Nephron progenitor cell (in vitro differentiated cells): ENCODE data around the gene MUL1.

Source experiments
- DNase-seq: peaks from one replicate; pipeline ENCODE4 v3.0.0; 2021
- H3K27ac Mint-ChIP-seq: 2 replicates; pipeline ENCODE4 v1.8.0; 2021; ENCODE audit warnings: mild to moderate bottlenecking, moderate library complexity, mixed read lengths
- H3K27me3 Mint-ChIP-seq: 2 replicates; pipeline ENCODE4 v1.8.0; 2021; ENCODE audit warnings: mild to moderate bottlenecking, low read depth, mixed read lengths; ENCODE audit not compliant: poor library complexity
- H3K36me3 Mint-ChIP-seq: 2 replicates; pipeline ENCODE4 v1.8.0; 2021; ENCODE audit warnings: low read depth, mixed read lengths
- H3K4me1 Mint-ChIP-seq: 2 replicates; pipeline ENCODE4 v1.8.0; 2021; ENCODE audit warnings: mixed read lengths
- H3K4me3 Mint-ChIP-seq: 2 replicates; pipeline ENCODE4 v1.8.0; 2021; ENCODE audit warnings: mild to moderate bottlenecking, moderate library complexity, mixed read lengths
- H3K9me3 Mint-ChIP-seq: 2 replicates; pipeline ENCODE4 v1.8.0; 2021; ENCODE audit warnings: mild to moderate bottlenecking, moderate library complexity, mixed read lengths
- TF ChIP-seq, protein P1 (sequence below): fragments of 200-600 bp; sonication (generic); IDR thresholded peaks from 2 replicates; pipeline ENCODE4 v1.5.0; 2021; ENCODE audit warnings: antibody characterized with exemption

MUL1 gene

DNA sequence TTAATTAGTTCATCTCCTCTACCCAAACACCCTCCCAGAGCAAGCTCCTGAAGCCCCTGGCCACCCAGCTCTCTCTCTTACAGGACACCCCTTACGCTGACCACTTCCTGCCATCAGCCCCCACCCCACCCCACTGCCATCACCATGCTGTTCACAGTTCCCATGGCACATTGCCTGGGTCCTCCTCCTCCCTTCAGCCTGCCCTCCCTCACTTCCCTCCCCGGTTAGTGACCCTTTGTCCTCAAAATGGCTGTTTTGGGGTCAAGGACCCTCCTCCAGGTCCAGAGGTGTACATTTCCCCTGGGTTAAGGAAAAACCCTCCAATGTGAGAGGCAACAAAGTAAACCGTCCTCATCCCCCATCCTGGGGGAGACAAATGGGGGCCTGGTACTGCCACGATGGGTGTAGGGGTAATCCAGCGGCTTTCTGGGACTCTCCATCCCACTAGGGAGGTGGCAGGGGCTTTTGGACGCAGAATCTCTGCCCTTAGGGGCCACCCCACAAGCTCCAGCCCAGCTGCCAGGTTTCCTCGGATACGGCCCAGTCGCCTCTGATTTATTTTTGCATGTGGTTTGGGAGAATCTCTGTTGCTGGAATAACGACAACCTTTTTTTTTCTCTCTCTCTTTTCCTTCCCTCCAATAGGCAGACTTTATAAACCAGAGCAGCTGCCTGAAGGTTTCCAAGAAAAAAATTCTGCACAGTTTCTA lies 30.4 kb downstream of the MUL1 start:
- Mint-ChIP-seq H3K4me3 (peak overlapping the region; percentile 42), H3K9me3 (no peaks in the 10 kb centered on the region), H3K36me3 (no peaks in the 10 kb centered on the region), H3K4me1 (peaks cover 87% of the 10 kb centered on the region), H3K27ac (no peak overlapping the region), H3K27me3 (peaks cover 80% of the 10 kb centered on the region)
- TF ChIP-seq, protein P1, sequence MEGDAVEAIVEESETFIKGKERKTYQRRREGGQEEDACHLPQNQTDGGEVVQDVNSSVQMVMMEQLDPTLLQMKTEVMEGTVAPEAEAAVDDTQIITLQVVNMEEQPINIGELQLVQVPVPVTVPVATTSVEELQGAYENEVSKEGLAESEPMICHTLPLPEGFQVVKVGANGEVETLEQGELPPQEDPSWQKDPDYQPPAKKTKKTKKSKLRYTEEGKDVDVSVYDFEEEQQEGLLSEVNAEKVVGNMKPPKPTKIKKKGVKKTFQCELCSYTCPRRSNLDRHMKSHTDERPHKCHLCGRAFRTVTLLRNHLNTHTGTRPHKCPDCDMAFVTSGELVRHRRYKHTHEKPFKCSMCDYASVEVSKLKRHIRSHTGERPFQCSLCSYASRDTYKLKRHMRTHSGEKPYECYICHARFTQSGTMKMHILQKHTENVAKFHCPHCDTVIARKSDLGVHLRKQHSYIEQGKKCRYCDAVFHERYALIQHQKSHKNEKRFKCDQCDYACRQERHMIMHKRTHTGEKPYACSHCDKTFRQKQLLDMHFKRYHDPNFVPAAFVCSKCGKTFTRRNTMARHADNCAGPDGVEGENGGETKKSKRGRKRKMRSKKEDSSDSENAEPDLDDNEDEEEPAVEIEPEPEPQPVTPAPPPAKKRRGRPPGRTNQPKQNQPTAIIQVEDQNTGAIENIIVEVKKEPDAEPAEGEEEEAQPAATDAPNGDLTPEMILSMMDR: no peak
- DNase-seq: no peak

DNA sequence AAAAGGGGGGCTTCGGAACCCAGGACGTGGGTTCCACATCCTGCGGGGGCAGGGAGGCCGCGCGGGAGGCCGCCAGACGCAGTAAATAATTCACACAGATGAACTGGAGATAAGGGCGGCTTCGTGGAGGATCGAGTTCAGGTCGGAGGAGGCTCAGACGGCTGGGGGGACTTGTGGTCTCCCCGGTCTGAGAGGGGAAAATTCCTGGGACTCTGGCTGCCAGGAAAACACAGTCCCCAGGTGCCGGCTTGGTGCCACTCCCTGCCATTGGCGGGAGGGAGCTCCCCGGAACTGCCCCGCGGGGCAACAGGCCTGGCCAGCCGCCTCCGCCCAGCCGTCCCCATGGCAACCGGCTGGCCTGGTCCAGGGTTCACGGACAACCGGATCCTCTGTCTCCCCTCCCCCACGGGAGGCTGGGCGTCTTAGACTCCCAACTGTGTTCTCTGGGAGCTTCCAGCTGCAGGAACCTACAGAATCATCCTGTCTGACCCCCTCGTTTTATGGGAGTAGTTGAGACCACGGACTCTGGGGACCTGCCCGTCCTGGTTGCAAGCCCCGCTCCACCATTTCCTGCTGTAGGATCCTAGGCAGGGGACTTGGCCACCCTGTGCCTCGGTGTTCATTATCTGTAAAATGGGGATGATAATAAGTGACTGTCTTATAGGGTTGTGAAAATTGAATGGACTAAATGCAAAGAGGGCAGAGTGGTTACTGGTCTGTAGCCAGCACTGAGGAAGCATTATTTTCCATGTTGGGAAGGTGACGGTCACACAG lies 31.5 kb downstream of the MUL1 start:
- peaks cover 77% of the 10 kb centered on the region for H3K27me3 Mint-ChIP-seq
- peak; percentile 62 for DNase-seq
- H3K4me1 Mint-ChIP-seq: peaks cover 76% of the 10 kb centered on the region
- peak overlapping the region; percentile 54 for H3K27ac Mint-ChIP-seq
- peak overlapping the region; percentile 65 for H3K4me3 Mint-ChIP-seq
- no peaks in the 10 kb centered on the region for H3K9me3 Mint-ChIP-seq
- no peaks in the 10 kb centered on the region for H3K36me3 Mint-ChIP-seq
- TF ChIP-seq, protein P1: no peak

DNA sequence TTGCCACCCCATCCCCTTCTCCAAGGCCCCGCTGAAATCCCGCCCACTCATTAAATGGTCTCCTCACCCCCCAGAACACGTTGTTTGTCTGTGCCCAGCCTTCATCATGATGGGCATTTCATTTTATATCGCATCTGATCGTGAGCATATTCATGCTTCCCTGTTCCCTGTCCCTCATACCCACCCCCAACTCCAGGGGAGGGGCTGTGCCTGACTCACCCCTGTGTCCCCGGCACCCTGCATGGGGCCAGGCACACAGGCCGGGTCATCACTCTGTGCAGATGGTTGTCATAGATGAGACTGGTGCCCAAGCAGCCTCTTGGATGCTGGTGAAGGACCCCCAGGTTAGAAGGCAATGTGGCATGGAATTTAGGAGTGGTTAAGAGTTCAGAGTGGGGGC lies 33.0 kb downstream of the MUL1 start:
- Mint-ChIP-seq H3K4me1 (peaks cover 62% of the 10 kb centered on the region), H3K4me3 (peak overlapping the region; percentile 6), H3K27ac (no peak overlapping the region), H3K9me3 (no peaks in the 10 kb centered on the region), H3K27me3 (peaks cover 72% of the 10 kb centered on the region), H3K36me3 (no peaks in the 10 kb centered on the region)
- TF ChIP-seq, protein P1: no peak
- DNase-seq: no peak

DNA sequence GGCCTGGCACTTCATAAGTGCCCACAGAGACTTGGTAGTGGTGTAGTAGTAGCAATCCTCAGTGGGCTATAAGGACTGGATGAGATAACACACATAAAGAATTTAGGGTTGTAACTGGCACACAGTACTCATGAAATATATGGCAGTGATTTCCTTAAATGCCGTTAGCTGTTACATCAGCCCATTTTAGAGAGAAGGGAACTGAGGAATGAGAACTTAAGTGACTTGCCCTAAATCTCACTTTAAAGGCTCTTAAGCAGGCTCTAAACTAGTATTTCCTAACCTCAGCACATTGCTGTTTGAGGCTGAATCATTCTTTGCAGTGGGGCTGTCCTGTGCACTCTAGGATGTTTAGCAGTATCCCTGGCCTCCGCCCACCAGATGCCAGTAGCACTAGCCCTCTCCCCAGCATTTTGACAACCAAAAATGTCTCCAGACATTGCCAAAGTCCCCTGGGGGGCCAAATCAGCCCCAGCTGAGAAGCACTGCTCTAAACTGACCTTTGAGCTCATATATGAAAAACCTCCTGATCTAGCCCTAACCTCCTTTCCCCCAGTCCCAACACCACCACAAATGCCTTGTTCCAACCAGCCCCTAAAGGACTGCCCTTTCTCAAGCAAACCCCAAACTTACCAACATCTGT lies 33.5 kb downstream of the MUL1 start:
- no peaks in the 10 kb centered on the region for H3K9me3 Mint-ChIP-seq
- H3K4me3 Mint-ChIP-seq: no peak overlapping the region
- H3K36me3 Mint-ChIP-seq: no peaks in the 10 kb centered on the region
- TF ChIP-seq, protein P1: no peak
- no peak for DNase-seq
- peaks cover 70% of the 10 kb centered on the region for H3K27me3 Mint-ChIP-seq
- no peak overlapping the region for H3K27ac Mint-ChIP-seq
- H3K4me1 Mint-ChIP-seq: peaks cover 56% of the 10 kb centered on the region

DNA sequence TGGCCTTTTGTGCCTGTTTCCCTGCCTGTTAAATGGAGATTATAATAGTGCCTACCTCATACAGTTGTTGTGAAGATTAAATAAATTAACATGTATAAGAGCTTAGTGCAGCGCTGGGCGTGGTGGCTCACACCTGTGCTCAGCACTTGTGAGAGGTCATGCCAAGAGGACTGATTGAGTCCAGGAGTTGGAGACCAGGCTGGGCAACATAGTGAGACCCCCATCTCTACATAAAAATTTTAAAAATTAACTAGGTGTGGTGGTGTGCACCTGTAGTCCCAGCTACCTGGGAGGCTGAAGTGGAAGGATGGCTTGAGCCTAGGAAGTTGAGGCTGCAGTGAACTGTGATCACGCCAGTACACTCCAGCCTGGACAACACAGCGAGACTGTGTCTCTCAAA lies 34.1 kb downstream of the MUL1 start:
- Mint-ChIP-seq H3K36me3 (no peaks in the 10 kb centered on the region), H3K4me1 (peaks cover 51% of the 10 kb centered on the region), H3K4me3 (peak overlapping the region; percentile 53), H3K27me3 (peaks cover 69% of the 10 kb centered on the region), H3K9me3 (no peaks in the 10 kb centered on the region), H3K27ac (no peak overlapping the region)
- TF ChIP-seq, protein P1: no peak
- no peak for DNase-seq
